Hepatic stellate cell (primary cell): Measurements from ENCODE around the gene NUP93.
"Not testable (repeated sequence)": the region's sequence is repeated elsewhere in the genome, so short reads cannot be mapped to it uniquely, and the experiment has no call there.

Experiments used
- DNase-seq: peaks from one replicate; pipeline ENCODE4 v3.0.0; 2011; ENCODE audit warnings: low spot score

NUP93 gene

GRCh38 chr16:56849690-56850680, 120.1 kb downstream of the NUP93 start:
- no peak for DNase-seq

GRCh38 chr16:56851671-56852400, 121.9 kb downstream of the NUP93 start:
- DNase-seq, result no peak

GRCh38 chr16:56852401-56852730, 122.4 kb downstream of the NUP93 start:
- no peak for DNase-seq

- DNase-seq, result no peak
Measured at GRCh38 chr16:56852968-56853367, 123.0 kb downstream of the NUP93 start.

- no peak for DNase-seq
Measured at GRCh38 chr16:56855201-56855600, 125.3 kb downstream of the NUP93 start.

- no peak for DNase-seq
Measured at GRCh38 chr16:56855946-56856345, 126.0 kb downstream of the NUP93 start.

- no peak for DNase-seq
Measured at GRCh38 chr16:56856876-56857447, 127.0 kb downstream of the NUP93 start.

- no peak for DNase-seq
Measured at GRCh38 chr16:56858374-56858773, 128.4 kb downstream of the NUP93 start.

- DNase-seq, result no peak
Measured at GRCh38 chr16:56859636-56860035, 129.7 kb downstream of the NUP93 start.

- DNase-seq, result no peak
Measured at GRCh38 chr16:56860226-56861020, 130.5 kb downstream of the NUP93 start.

- no peak for DNase-seq
Measured at GRCh38 chr16:56861092-56861610, 131.2 kb downstream of the NUP93 start.

GRCh38 chr16:56861756-56862155, 131.8 kb downstream of the NUP93 start:
- DNase-seq, result no peak

- no peak for DNase-seq
Measured at GRCh38 chr16:56862776-56863175, 132.8 kb downstream of the NUP93 start.

- DNase-seq, result no peak
Measured at GRCh38 chr16:56864960-56865359, 135.0 kb downstream of the NUP93 start, which contains the start of gene SLC12A3. Gene SLC12A3 (plus strand): TSS chr16:56865207. CDS start chr16:56865236, 29 bp downstream.

GRCh38 chr16:56865394-56866062, 135.6 kb downstream of the NUP93 start:
- DNase-seq, result no peak

GRCh38 chr16:56866955-56867830, 137.3 kb downstream of the NUP93 start:
- DNase-seq, result peak; percentile 80

- no peak for DNase-seq
Measured at GRCh38 chr16:56868175-56868574, 138.2 kb downstream of the NUP93 start.

- not testable (repeated sequence) for DNase-seq
Measured at GRCh38 chr16:56868766-56869165, 138.8 kb downstream of the NUP93 start.

- no peak for DNase-seq
Measured at GRCh38 chr16:56869513-56870275, 139.8 kb downstream of the NUP93 start.
